Type B pancreatic cell (in vitro differentiated cells): ENCODE data around the gene NOS1AP. TPM values are rescaled to one million over a fixed set of nuclear protein-coding genes. Genes with fewer than 3 reads are reported as not detected.

Experiments used
- DNase-seq: peaks from one replicate; pipeline ENCODE4 v3.0.0; 2021; ENCODE audit warnings: mixed read lengths; ENCODE audit not compliant: unreplicated experiment; ENCODE audit errors: extremely low spot score
- H3K27ac Mint-ChIP-seq: 2 replicates; pipeline ENCODE4 v1.8.0; 2021; ENCODE audit warnings: mild to moderate bottlenecking, mixed read lengths
- H3K27me3 Mint-ChIP-seq: 2 replicates; pipeline ENCODE4 v1.8.0; 2021; ENCODE audit warnings: mixed read lengths
- H3K36me3 Mint-ChIP-seq: 2 replicates; pipeline ENCODE4 v1.8.0; 2021; ENCODE audit warnings: mixed read lengths
- H3K4me1 Mint-ChIP-seq: one replicate; pipeline ENCODE4 v1.8.0; 2021; ENCODE audit warnings: mixed read lengths; ENCODE audit not compliant: unreplicated experiment
- H3K4me3 Mint-ChIP-seq: 2 replicates; pipeline ENCODE4 v1.8.0; 2021; ENCODE audit warnings: mild to moderate bottlenecking, mixed read lengths
- H3K9me3 Mint-ChIP-seq: 2 replicates; pipeline ENCODE4 v1.8.0; 2021; ENCODE audit warnings: mixed read lengths
- CTCF ChIP-seq: fragments of 200-600 bp; sonication (generic); conservative IDR thresholded peaks from 2 replicates; pipeline ENCODE4 v1.5.0; 2021; ENCODE audit warnings: antibody characterized with exemption, mild to moderate bottlenecking
- total RNA-seq: library from RNA; stranded (reverse); gene quantifications from 2 replicates; pipeline ENCODE4 v1.2.1, GENCODE V29; 2021; ENCODE audit warnings: low replicate concordance

The NOS1AP gene
- total RNA-seq, 1 donor from 2014 or later = 10.4 TPM

GRCh38 chr1:162030759-162031280 is 38.7 kb upstream of the NOS1AP start:
- H3K9me3 Mint-ChIP-seq = peaks cover 6% of the 10 kb centered on the region
- peaks cover 46% of the 10 kb centered on the region for H3K27me3 Mint-ChIP-seq
- H3K4me3 Mint-ChIP-seq = no peak overlapping the region
- H3K36me3 Mint-ChIP-seq = no peaks in the 10 kb centered on the region
- no peak for DNase-seq
- no peak overlapping the region for H3K27ac Mint-ChIP-seq
- no peak for TF ChIP-seq CTCF
- H3K4me1 Mint-ChIP-seq = no peaks in the 10 kb centered on the region

- no peaks in the 10 kb centered on the region for H3K9me3 Mint-ChIP-seq
- DNase-seq = no peak
- H3K27me3 Mint-ChIP-seq = peaks cover 48% of the 10 kb centered on the region
- H3K27ac Mint-ChIP-seq = no peak overlapping the region
- no peak overlapping the region for H3K4me3 Mint-ChIP-seq
- H3K4me1 Mint-ChIP-seq = no peaks in the 10 kb centered on the region
- TF ChIP-seq CTCF = no peak
- H3K36me3 Mint-ChIP-seq = no peaks in the 10 kb centered on the region
Observed at GRCh38 chr1:162033428-162033827, 36.1 kb upstream of the NOS1AP start.

GRCh38 chr1:162035241-162035640 is 34.2 kb upstream of the NOS1AP start:
- Mint-ChIP-seq H3K36me3 (no peaks in the 10 kb centered on the region), H3K27me3 (peaks cover 41% of the 10 kb centered on the region), H3K4me1 (no peaks in the 10 kb centered on the region), H3K4me3 (no peak overlapping the region), H3K9me3 (no peaks in the 10 kb centered on the region), H3K27ac (no peak overlapping the region)
- no peak for DNase-seq
- TF ChIP-seq CTCF = no peak

- no peaks in the 10 kb centered on the region for H3K4me1 Mint-ChIP-seq
- no peak for DNase-seq
- H3K27ac Mint-ChIP-seq = no peak overlapping the region
- no peak for TF ChIP-seq CTCF
- H3K4me3 Mint-ChIP-seq = no peak overlapping the region
- H3K9me3 Mint-ChIP-seq = no peaks in the 10 kb centered on the region
- H3K36me3 Mint-ChIP-seq = no peaks in the 10 kb centered on the region
- peaks cover 38% of the 10 kb centered on the region for H3K27me3 Mint-ChIP-seq
Observed at GRCh38 chr1:162036163-162036562, 33.3 kb upstream of the NOS1AP start.

- Mint-ChIP-seq H3K27me3 (peaks cover 22% of the 10 kb centered on the region), H3K4me1 (no peaks in the 10 kb centered on the region), H3K4me3 (no peak overlapping the region), H3K27ac (no peak overlapping the region), H3K36me3 (no peaks in the 10 kb centered on the region), H3K9me3 (no peaks in the 10 kb centered on the region)
- TF ChIP-seq CTCF = no peak
- DNase-seq = no peak
Observed at GRCh38 chr1:162038624-162039023, 30.9 kb upstream of the NOS1AP start.

GRCh38 chr1:162040001-162040400 is 29.5 kb upstream of the NOS1AP start:
- TF ChIP-seq CTCF = no peak
- Mint-ChIP-seq H3K27ac (no peak overlapping the region), H3K4me1 (no peaks in the 10 kb centered on the region)

More at GRCh38 chr1:162040001-162040400, 29.5 kb upstream of the NOS1AP start:
- Mint-ChIP-seq H3K36me3 (no peaks in the 10 kb centered on the region), H3K4me3 (no peak overlapping the region), H3K9me3 (no peaks in the 10 kb centered on the region), H3K27me3 (peaks cover 13% of the 10 kb centered on the region)
- DNase-seq = no peak
